ENCODE data around the gene PITX1.

PITX1 gene

DNA sequence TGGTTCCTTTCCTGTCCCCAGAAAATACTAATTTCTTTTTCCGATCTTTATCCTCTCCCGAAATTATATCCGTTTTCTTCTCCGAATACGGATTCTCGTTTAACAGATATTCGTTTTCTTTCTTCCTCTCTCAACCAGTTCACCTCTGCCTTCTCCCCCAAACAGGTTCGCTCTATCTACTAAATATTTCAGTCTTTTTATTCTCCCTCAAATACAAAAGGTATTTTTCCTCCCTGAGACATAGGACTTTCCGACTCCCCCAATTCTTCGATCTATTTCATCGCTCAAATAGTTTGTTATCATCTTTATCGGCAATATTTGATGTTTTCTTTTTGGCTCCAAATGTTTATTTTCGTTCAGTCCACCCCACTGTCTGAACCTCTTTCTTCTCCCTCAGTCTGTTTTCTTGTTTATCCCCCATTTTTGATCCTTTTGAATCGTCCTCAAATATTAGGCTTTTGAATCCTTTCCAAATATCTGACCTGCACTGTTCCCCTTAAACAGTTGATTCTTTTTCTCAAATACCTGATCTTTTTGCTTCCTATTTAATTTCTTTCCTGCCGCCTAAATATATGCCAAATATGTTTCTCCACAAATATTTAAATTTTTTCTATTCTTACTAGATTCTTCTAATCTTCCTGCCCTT, 4.4 kb downstream of the PITX1 start:
- no peak for TF ChIP-seq EGR1 (IDR thresholded peaks at IDR 0.05)
- no peak for TF ChIP-seq ZBTB7A (IDR thresholded peaks at IDR 0.05; ENCODE audit: low read depth)

- TF ChIP-seq CREB1 (IDR thresholded peaks at IDR 0.05; ENCODE audit: low read depth), result no peak
- no peak for TF ChIP-seq FOXM1 (IDR thresholded peaks at IDR 0.05; ENCODE audit: borderline replicate concordance, low read depth)
- no peak for TF ChIP-seq MAX (IDR thresholded peaks at IDR 0.05)
- no peak for TF ChIP-seq YY1 (IDR thresholded peaks at IDR 0.05; ENCODE audit: low read depth)
- TF ChIP-seq TEAD4 (IDR thresholded peaks at IDR 0.05), result no peak
- TF ChIP-seq TAF1 (IDR thresholded peaks at IDR 0.05; ENCODE audit: low read depth), result no peak
- TF ChIP-seq CEBPB (IDR thresholded peaks at IDR 0.05), result no peak
- TF ChIP-seq NFIC (IDR thresholded peaks at IDR 0.05), result no peak
- no peak for TF ChIP-seq RAD21 (IDR thresholded peaks at IDR 0.05; ENCODE audit: low read depth)
Measured at GRCh38 chr5:135028791-135029476, 5.1 kb downstream of the PITX1 start.

DNA sequence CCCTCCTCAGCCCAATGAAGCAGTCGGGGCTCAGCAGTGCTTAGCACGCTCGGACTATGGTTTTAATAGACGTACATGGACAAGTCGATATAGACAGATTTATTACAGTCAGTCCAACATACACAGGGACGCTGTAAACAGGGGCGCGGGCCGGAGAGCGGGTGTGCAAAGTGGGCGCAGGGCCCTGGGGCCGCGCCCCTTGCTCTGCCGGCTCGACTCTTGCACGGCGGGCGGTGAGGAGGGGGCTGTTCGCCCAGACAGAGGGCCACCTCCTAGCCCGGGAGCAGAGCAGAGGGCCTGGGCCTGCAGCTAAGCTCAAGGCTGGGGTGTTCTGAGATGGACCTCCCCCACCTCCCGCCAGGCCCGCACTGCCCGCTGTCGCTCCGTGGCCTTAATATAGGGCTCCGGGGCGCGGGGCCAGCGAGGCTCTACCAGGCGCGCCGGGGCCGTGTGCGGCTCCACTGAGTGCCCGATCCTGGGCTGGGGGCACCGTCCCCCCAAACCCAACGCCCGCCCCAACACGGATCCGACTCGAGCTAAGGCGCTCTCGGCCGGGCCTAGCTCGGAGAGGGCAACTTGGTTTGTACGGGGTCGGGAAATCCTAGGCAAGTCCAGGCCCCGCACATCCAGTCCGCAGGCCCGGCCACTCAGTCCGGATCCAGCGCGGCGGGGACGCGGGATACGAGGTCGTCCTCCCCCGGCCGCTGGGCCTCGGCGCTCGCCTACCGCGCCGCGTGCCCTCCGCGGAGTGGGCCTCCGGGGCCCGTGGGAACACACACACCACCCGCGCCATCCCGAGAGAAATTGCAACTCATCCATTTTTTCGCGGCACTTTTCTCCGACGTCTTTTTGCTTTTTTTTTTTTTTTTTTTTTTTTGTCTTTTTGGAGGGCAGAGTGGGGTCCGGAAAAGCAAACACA, 6.1 kb downstream of the PITX1 start:
- TF ChIP-seq ZBTB7A (IDR thresholded peaks at IDR 0.05; ENCODE audit: low read depth), result no peak
- TF ChIP-seq TAF1 (IDR thresholded peaks at IDR 0.05; ENCODE audit: low read depth), result no peak
- TF ChIP-seq FOXM1 (IDR thresholded peaks at IDR 0.05; ENCODE audit: borderline replicate concordance, low read depth), result no peak
- TF ChIP-seq REST (IDR thresholded peaks at IDR 0.05; ENCODE audit: low read depth), result no peak
- no peak for TF ChIP-seq NFIC (IDR thresholded peaks at IDR 0.05)
- TF ChIP-seq CEBPB (IDR thresholded peaks at IDR 0.05), result no peak
- TF ChIP-seq, protein P1, sequence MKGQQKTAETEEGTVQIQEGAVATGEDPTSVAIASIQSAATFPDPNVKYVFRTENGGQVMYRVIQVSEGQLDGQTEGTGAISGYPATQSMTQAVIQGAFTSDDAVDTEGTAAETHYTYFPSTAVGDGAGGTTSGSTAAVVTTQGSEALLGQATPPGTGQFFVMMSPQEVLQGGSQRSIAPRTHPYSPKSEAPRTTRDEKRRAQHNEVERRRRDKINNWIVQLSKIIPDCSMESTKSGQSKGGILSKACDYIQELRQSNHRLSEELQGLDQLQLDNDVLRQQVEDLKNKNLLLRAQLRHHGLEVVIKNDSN (IDR thresholded peaks at IDR 0.05), result no peak
- TF ChIP-seq CREB1 (IDR thresholded peaks at IDR 0.05; ENCODE audit: low read depth), result no peak
- TF ChIP-seq MAX (IDR thresholded peaks at IDR 0.05), result no peak

DNA sequence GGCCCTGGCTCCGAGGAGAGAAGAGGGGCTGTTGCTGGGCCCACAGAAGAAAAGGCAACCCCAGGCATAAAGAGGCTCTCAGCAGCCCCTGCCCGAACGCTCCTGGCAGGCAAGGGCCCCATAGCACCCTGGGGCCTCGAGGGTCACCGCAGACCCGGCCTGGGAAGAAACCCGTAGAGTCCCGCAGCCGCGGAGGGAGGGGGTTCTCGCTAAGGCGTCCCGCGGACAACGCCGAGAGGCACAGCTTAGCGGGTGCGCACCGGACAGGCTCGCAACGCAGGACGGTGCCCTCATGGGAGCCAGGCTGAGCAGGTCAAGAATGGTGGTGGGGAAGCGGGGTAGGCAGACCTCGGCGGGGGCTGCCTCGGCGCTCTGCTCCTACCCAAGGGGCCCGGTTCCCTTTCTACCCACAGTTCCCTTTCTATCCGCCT, 6.7 kb downstream of the PITX1 start:
- TF ChIP-seq TEAD4 (IDR thresholded peaks at IDR 0.05), result no peak
- no peak for TF ChIP-seq FOXM1 (IDR thresholded peaks at IDR 0.05; ENCODE audit: borderline replicate concordance, low read depth)
- TF ChIP-seq YY1 (IDR thresholded peaks at IDR 0.05; ENCODE audit: low read depth), result no peak
- TF ChIP-seq ZBTB7A (IDR thresholded peaks at IDR 0.05; ENCODE audit: low read depth), result no peak
- TF ChIP-seq CEBPB (IDR thresholded peaks at IDR 0.05), result no peak
- TF ChIP-seq EP300 (IDR thresholded peaks at IDR 0.05; ENCODE audit: borderline replicate concordance), result no peak
- no peak for TF ChIP-seq RAD21 (IDR thresholded peaks at IDR 0.05; ENCODE audit: low read depth)
- TF ChIP-seq, protein P1 (IDR thresholded peaks at IDR 0.05), result no peak

DNA sequence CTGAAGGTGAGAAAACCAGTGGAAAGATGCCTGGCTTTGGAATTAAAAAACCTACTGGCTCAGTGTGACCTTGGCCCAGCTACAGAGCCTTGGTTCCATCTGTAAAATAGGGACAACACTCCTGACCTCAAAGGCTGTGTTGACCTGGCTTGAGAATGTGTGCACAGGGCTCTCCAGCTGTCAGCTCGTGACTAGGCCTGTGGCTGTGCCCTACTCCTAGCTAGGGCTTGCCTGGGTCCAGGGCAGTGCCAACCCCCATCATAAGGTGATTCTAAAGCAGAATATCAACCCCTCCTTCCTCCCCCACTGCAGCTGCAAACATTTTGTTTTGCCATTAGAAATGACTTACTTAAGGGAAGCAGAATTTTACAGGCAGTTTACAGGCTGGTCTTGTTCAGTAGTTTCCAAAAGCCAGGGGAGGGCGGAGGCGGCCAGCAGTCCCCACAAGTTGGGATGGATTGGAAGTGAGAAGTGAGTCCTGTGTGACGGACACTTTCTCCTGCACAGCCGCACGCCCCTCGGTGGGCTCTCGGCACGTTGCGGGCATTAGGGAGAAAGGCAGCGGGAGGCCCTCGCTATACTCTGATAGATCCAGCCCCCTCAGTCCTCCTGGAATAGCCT, 7.3 kb downstream of the PITX1 start:
- no peak for TF ChIP-seq EGR1 (IDR thresholded peaks at IDR 0.05)

DNA sequence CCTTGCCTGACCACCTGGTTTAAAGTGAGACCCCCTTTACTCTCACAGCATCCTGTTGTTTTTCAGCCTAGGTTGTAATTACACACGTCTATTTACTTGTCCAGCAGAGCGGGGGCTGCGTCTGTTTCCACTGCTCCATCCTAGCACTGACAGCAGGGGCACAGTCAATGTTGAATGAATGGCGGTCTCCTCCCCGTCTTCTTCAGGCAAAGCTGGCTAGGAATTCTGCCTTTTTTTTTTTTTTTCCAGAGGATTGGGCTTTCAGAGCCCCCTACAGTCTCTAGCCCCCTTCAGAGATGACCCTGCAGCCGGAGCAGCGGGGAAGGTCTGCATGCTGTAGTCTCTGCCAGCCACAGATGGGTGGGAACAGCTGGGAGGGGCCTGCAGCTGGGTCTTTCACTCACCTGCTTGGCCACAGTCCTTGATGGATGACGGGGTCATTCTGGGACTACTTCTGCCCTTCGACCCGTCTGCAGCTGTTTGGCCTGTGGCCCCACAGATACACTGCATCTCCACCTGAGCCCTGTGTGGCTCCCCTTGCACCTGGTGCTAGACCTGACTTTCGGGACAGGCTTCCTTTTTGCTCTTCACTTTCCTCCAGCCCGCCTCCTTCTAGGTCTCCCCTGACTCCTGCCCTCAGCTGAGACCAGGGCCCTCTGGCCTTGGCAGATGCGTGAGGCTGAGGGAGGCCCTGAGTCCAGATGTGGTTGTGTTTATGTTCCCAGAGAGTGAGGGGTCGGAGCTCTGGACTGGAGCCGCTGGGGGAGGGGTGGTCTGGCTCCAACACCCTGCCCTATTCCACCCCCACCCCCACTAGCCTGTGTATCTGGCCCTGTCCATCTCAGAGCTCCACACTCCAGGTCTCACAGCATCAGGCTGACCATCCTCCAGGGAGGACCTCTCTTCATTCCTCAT, 8.0 kb downstream of the PITX1 start:
- TF ChIP-seq NFIC (IDR thresholded peaks at IDR 0.05) (no peak), ZBTB7A (IDR thresholded peaks at IDR 0.05; ENCODE audit: low read depth) (no peak), CREB1 (IDR thresholded peaks at IDR 0.05; ENCODE audit: low read depth) (no peak), FOXM1 (IDR thresholded peaks at IDR 0.05; ENCODE audit: borderline replicate concordance, low read depth) (no peak), EGR1 (IDR thresholded peaks at IDR 0.05) (no peak), TEAD4 (IDR thresholded peaks at IDR 0.05) (no peak), CEBPB (IDR thresholded peaks at IDR 0.05) (no peak), RAD21 (IDR thresholded peaks at IDR 0.05; ENCODE audit: low read depth) (no peak), TCF12 (IDR thresholded peaks at IDR 0.05; ENCODE audit: low read depth) (no peak), REST (IDR thresholded peaks at IDR 0.05; ENCODE audit: low read depth) (no peak), EP300 (IDR thresholded peaks at IDR 0.05; ENCODE audit: borderline replicate concordance) (no peak), TAF1 (IDR thresholded peaks at IDR 0.05; ENCODE audit: low read depth) (no peak), MAX (IDR thresholded peaks at IDR 0.05) (no peak), YY1 (IDR thresholded peaks at IDR 0.05; ENCODE audit: low read depth) (no peak)
- TF ChIP-seq, protein P1 (IDR thresholded peaks at IDR 0.05), result no peak
